T-helper 2 cell treated with Interferon-gamma antibody and Interleukin-4, amounts not matched to agents 100 ng/mL and 5 ng/mL, for 36 hours (primary cell): ENCODE data around the gene TMEM161B. TPM values are rescaled to one million over a fixed set of nuclear protein-coding genes. Genes with fewer than 3 reads are reported as not detected.
"Not testable (repeated sequence)": the region's sequence is repeated elsewhere in the genome, so short reads cannot be mapped to it uniquely, and the experiment has no call there.

Source experiments
- intact Hi-C: fragments of 100-400 bp; cut with micrococcal nuclease; formaldehyde crosslinking; loops from one replicate; pipeline ENCODE4 v1.15.1; 2023
- total RNA-seq: library from RNA; stranded (reverse); gene quantifications from 2 replicates; pipeline ENCODE4 v1.2.3, GENCODE V29; 2022

The TMEM161B gene
- total RNA-seq, 1 donor from 2014 or later, result 26.1 TPM

GRCh38 chr5:88250010-88250409, 18.6 kb downstream of the TMEM161B start:
- intact Hi-C loops, result loop anchor here (5.0 kb wide), 1 partner anchor 108 kb away; no protein-coding TSS in a partner anchor

- intact Hi-C loops, result no loop called here
Observed at GRCh38 chr5:88248743-88249540, 19.7 kb downstream of the TMEM161B start.

GRCh38 chr5:88248094-88248493, 20.6 kb downstream of the TMEM161B start:
- intact Hi-C loops, result no loop called here

GRCh38 chr5:88245893-88246244, 22.8 kb downstream of the TMEM161B start:
- intact Hi-C loops, result no loop called here

- intact Hi-C loops, result no loop called here
Observed at GRCh38 chr5:88245241-88245892, 23.3 kb downstream of the TMEM161B start.

GRCh38 chr5:88244686-88245085, 24.0 kb downstream of the TMEM161B start:
- intact Hi-C loops, result no loop called here

- intact Hi-C loops, result not testable (repeated sequence)
Observed at GRCh38 chr5:88243493-88243892, 25.2 kb downstream of the TMEM161B start.

- intact Hi-C loops, result no loop called here
Observed at GRCh38 chr5:88238732-88239131, 29.9 kb downstream of the TMEM161B start.

GRCh38 chr5:88236866-88237642, 31.6 kb downstream of the TMEM161B start:
- intact Hi-C loops, result no loop called here

GRCh38 chr5:88235828-88236227, 32.8 kb downstream of the TMEM161B start:
- intact Hi-C loops, result no loop called here

- intact Hi-C loops, result no loop called here
Observed at GRCh38 chr5:88235346-88235745, 33.3 kb downstream of the TMEM161B start.

GRCh38 chr5:88230546-88231066, 38.0 kb downstream of the TMEM161B start:
- intact Hi-C loops, result no loop called here

- intact Hi-C loops, result no loop called here
Observed at GRCh38 chr5:88226881-88227450, 41.7 kb downstream of the TMEM161B start.

- intact Hi-C loops, result no loop called here
Observed at GRCh38 chr5:88214655-88215054, 54.0 kb downstream of the TMEM161B start.

- intact Hi-C loops, result no loop called here
Observed at GRCh38 chr5:88207575-88207974, 61.1 kb downstream of the TMEM161B start.

GRCh38 chr5:88203981-88204750, 64.5 kb downstream of the TMEM161B start:
- intact Hi-C loops, result loop anchor here (2.0 to 5.0 kb wide), 2 partner anchors 62 to 65 kb away; partner anchors contain the start of gene TMEM161B

- intact Hi-C loops, result no loop called here
Observed at GRCh38 chr5:88195636-88196035, 73.0 kb downstream of the TMEM161B start.

GRCh38 chr5:88193896-88194295, 74.7 kb downstream of the TMEM161B start:
- intact Hi-C loops, result no loop called here

- intact Hi-C loops, result no loop called here
Observed at GRCh38 chr5:88190106-88190834, 78.4 kb downstream of the TMEM161B start.

- intact Hi-C loops, result not testable (repeated sequence)
Observed at GRCh38 chr5:88189484-88189883, 79.2 kb downstream of the TMEM161B start.
